HG03432 (cell line): Measurements from ENCODE around the gene SPACDR.
"Not testable (repeated sequence)": the region's sequence is repeated elsewhere in the genome, so short reads cannot be mapped to it uniquely, and the experiment has no call there.

Experiments used
- ATAC-seq: cut with Tn5 transposase; IDR thresholded peaks from one replicate; pipeline ENCODE4 v1.9.1; 2021; ENCODE audit warnings: mild to moderate bottlenecking, moderate library complexity; ENCODE audit not compliant: unreplicated experiment

Gene SPACDR

GRCh38 chr7:100466653-100467605, 2.9 kb upstream of the SPACDR start:
- no peak for ATAC-seq

- ATAC-seq = no peak
These were observed 1.7 kb upstream of the SPACDR start for GRCh38 chr7:100465702-100466311.

DNA sequence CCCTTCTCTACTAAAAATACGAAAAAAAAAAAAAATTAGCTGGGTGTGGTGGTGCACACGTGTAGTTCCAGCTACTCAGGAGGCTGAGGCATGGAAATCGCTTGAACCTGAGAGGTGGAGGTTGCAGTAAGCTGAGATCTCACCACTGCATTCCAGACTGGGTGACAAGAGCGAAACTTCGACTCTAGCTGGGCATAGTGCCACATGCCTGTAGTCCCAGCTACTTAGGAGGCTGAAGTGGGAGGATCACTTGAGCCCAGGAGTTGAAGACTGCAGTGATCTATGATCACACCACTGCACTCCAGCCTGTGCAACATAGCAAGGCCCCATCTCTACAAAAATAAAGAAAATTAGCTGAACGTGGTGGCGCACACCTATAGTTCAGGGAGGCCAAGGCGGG, 1.2 kb upstream of the SPACDR start:
- no peak for ATAC-seq

- no peak for ATAC-seq
These were observed 731 bp upstream of the SPACDR start for GRCh38 chr7:100464791-100465190.

DNA sequence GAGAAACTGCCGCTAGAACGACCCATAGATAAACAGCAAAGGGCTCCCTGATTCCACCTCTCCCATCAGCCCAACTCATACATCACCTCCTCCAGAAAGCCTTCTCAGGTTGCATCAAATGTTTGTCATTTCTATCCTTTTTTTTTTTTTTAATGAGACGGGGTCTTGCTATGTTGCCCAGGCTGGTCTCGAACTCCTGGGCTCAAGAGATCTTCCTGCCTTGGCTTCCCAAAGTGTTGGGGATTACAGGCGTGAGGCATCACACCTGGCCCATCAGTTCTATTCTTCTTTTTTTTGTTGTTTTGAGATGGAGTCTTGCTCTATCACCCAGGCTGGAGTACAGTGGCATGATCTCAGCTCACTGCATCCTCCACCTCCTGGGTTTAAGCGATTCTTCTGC, 7.0 kb downstream of the SPACDR start:
- no peak for ATAC-seq

- no peak for ATAC-seq
These were observed 7.5 kb downstream of the SPACDR start for GRCh38 chr7:100456562-100456961.

- ATAC-seq = no peak
These were observed 8.9 kb downstream of the SPACDR start for GRCh38 chr7:100455206-100455605.

DNA sequence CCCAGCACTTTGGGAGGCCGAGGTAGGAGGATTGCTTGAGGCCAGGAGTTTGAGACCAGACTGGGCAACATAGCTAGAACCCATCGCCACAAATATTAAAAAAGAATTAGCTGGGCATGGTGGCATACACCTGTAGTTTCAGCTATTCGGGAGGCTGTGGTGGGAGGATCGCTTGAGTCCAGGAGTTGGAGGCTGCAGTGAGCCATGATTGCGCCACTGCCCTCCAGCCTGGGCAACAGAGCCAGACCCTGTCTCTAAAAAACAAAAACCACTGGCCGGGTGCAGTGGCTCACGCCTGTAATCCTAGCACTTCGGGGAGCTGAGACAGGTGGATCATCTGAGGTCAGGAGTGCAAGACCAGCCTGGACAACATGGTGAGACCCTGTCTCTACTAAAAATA, 10.2 kb downstream of the SPACDR start:
- not testable (repeated sequence) for ATAC-seq

- no peak for ATAC-seq
These were observed 11.5 kb downstream of the SPACDR start for GRCh38 chr7:100452513-100452912.

DNA sequence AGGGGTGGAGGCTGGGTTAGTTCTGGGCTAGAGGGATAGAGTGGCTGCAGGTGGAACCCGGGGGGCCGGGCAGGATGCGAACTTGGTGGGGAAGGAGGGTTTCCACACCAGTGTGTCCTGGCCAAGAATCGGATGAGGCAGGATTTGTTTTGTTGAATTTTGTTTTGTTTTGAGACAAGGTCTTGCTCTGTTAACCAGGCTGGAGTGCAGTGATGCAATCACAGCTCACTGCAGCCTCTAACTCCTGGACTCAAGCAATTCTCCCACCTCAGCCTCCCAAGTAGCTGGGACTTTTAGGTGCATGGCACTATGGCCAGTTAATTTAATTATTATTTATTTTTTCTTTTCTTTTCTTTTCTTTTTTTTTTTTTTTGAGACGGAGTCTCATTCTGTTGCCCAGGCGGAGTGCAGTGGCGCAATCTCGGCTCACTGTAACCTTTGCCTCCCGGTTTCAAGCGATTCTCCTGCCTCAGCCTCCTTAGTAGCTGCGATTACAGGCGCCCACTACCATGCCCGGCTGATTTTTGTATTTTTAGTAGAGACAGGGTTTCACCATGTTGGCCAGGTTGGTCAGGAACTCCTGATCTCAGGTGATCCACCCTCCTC, 14.8 kb downstream of the SPACDR start:
- no peak for ATAC-seq

DNA sequence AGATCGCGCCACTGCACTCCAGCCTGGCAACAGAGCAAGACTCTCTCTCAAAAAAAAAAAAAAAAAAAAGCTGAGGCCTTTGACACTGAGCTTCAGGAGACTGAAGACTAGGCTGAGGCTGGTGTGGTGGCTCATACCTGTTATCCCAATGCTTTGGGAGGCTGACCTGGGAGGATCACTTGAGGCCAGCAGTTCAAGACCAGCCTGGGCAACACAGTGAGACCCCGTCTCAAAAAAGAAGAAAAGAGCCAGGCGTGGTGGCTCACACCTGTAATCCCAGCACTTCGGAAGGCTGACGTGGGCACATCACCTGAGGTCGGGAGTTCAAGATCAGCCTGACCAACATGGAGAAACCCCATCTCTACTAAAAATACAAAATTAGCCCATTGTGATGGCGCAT, 16.7 kb downstream of the SPACDR start:
- ATAC-seq = not testable (repeated sequence)

DNA sequence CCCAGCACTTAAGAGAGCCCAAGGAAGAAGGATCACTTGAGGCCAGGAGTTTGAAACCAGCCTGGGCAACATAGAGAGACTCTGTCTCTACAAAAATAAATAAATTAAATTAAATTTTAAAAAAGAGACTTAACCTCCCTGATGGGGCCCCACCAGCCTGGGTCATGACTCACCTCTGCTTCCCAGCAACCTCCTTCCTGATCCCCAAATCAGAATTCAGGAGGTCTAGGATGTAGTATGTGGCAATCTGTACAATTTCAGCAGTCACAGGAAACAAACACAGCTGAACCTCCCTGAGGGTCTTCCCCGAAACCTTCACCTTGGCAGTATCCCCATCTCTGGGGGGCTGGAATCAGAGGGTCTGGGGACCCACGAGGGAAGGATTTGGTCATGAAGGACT, 18.0 kb downstream of the SPACDR start:
- ATAC-seq = no peak

GRCh38 chr7:100444311-100445278, 19.5 kb downstream of the SPACDR start:
- no peak for ATAC-seq

DNA sequence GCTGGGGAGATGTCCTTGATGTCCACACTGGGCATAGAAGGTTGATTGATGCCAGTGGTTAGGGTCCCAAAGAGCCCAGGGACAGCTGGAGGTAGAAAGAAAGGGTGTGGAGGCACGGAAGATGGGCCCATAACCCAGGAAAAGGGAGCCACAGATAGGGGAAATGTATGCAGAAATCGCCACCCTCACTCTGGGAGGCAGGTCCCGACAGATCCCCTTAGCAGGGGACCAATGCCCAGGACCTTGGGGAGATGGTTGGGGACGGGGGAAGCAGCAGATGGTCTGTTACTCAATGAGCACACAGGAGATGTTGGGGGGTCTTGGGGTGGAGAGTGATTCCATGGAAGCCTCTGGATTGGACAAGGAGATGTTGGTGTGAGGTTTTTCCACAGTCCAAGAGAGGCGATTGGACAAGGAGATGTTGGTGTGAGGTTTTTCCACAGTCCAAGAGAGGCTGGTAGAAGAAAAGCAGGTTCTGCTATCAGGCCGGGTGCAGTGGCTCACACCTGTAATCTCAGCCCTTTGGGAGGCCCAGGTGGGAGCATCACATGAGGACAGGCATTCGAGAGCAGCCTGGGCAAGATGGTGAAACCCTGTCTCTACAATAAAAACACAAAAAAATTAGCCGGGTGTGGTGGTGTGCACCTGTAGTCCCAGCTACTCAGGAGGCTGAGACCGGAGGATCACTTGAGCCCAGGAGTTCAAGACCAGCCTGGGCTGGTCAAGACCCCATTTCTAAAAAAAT, 20.8 kb downstream of the SPACDR start:
- ATAC-seq = no peak

- ATAC-seq = no peak
These were observed 22.2 kb downstream of the SPACDR start for GRCh38 chr7:100441641-100442535.

DNA sequence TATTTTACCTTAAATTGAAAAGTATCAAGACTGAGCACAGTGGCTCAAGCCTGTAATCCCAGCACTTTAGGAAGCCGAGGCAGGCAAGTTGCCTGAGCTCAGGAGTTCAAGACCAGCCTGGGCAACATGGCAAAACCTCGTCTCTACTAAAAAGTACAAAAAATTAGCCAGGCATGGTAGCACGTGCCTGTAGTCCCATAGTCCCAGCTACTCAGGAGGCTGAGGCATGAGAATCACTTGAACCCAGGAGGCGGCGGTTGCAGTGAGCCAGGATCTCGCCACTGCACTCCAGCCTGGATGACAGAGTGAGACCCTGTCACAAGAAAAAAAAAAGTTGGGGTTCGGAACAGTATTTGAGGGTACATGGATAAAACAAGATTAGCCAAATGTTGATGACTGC, 24.8 kb downstream of the SPACDR start:
- not testable (repeated sequence) for ATAC-seq

GRCh38 chr7:100438731-100439130, 25.3 kb downstream of the SPACDR start:
- ATAC-seq = not testable (repeated sequence)

GRCh38 chr7:100438172-100438571, 25.9 kb downstream of the SPACDR start:
- no peak for ATAC-seq
